ENCODE results near the gene ULK3.
A peak's percentile ranks its signal among the peaks of the same experiment; 100 is the strongest.

Gene ULK3

DNA sequence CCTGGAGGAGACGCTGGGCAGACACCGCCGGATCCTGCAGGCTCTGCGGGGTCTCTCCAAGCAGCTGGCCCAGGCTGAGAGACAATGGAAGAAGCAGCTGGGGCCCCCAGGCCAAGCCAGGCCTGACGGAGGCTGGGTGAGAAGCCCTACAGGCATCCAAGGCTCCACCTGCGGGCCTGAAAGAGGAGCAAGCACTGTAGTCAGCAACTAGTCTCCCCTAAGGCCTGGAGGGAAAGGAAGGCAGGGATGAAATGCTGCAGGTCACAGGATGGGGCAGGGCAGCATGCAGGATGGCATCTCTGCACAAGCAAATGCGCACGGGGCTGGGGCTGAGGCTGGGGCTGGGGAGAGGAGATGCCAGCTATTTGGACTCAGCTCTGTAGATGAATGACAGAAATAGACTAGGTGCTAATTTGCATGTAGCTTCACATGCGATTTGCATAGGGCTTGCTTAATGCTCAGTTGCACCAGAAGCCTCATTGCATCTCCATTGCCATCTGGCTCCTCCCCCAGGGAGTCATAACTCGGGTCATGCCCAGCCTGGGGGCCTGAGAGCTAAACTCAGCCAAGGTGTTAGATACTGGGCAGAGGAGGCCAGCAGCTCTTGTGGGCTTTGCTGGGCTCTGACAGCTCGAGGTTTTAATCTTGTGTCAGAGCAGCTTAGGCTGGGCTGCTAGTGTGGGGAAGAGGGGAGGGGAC, 21.7 kb downstream of the ULK3 start:
- no peak for DNase-seq

DNA sequence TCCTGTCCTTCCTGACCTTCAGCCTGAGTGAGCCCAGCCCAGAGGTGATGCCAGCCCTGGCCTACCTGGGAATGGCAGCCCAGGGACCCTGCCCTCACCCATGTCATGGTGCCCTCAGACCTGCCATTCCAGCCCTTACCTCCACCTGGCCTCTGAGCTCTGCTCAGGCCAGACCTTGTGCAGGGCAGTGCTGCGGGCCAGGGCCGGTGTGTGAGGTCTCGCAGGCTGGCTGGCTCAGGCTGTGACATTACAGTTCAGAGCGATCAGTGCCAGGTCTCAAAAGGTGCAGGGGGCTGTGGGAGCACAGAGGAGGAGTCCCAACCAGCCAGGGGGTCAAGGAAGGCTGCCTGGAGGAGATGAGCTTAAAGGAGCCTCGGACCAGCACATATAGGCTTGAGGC, 22.9 kb downstream of the ULK3 start:
- DNase-seq, result no peak

DNA sequence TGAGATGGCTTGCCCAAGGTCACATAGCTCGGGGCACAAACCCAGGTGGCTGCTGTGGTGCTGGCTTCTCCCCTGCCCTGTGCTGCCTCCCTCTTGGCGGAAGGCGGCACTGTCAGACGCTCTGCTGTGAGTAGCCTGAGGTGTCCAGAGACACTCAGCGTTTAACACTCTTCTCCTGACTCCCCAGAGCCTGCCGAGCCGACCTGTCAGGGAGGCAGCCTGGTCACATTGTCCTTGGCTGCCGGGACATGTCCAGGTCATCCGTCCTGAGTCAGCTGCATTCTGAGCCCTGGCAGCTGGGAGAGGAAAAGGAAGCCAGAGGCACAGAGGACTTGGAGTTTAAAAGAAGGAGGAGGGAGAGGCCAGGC, 25.6 kb downstream of the ULK3 start:
- no peak for DNase-seq

DNA sequence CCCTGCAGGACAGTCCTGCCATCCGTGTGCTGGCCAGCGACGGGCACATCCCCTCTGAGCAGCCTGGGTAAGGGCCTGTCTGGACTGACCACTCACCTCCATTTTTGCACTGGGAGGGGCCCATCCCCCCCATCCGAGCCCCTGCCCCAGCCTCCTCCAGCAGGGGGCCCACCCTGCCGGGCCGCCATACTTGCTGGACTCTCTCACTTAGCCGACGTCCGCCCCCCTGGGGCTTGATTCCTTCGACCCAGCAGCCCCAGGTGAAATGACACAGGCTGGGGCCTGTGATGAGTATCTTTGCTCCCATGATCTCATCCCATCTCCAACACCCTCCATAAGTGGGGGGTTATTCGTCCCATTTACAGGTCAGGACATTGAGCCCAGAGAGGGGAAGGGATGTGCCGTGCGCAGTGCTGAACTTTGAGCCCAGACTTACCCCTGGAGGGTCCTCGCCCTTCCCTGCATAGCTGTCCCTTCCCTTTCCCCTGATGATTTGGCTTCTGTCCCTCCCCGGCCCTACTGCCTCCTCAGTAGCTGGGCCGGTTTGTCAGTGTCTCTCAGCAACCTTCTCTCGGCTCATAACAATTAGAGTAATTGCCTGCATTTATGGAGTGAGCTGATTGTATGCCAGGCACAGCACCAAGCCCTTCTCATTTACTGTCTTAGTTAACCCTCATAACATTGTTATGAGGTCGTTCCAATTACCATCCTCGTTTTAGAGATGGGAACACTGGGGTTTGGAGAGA, 26.2 kb downstream of the ULK3 start:
- no peak for DNase-seq

DNA sequence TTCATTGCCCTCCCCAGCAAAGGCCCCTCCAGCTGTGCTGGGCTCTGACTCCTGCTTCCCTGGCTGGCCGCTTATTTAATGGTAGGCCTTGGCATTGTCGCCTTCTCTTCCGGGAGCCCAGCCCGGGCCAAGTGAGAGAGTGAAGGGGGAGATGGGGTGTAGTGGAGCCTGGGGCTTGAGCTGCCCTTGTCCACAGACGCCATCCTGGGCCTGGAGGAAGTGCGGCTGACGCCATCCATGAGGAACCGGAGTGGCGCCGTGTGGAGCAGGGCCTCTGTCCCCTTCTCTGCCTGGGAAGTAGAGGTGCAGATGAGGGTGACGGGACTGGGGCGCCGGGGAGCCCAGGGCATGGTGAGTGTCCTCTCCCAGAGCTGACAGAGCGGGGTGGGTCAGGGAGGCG, 27.0 kb downstream of the ULK3 start:
- no peak for DNase-seq

DNA sequence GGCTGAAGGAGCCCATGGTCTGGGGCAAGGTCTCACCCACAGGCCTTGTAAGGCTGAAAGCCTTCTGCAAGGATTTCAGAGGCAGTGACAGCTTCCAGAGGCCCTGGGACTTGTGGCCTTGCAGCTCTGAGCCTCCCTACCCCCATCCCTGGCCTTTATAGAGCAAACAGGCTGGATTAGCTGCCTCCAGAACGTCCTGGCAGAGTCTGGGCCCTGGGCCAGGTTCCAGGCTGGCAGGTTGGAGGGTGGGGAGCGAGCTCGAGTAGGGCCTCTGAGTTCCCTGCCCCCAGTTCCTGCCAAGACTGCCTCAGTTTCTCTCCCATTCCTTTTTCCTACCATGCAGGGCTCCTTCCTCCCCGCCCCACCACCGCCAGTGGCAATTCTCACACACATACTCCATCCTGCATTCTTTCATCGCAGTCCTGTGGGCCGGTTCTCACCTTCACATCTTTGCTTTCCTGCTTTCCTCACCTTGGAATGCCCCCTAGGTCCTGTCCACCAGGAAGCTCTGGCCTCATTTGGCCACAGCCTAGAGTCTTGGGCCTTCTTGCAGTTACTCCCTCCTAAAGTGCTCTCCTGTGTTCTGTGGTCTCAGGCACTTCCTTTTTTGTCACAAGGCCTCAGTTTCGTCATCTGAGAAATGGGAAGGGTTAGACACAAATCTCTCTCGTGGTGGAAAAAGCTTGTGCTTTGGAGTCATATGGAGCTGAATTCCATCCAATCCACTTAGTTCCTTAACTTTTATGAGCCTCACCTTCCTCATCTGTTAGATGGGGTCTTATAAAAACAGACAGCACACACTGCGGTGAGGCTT, 27.6 kb downstream of the ULK3 start:
- no peak for DNase-seq

DNA sequence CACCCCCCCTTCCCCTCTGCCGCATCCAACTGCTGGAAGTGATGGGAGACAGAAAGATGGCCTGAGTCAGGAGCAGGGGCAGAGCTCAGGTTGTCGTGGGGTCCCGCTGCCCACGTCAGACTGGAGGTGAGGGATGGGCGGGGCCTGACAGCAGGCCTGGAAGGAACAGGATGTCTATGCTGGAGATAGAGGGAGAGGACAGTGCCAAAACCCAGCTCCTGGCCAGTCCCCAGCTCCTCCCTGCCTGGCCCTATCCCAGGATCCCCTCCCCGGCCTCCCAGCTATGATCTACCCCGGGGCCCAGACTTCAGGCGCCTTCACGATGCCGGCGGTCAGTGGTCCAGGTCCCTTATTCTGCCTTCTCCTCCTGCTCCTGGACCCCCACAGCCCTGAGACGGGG, 30.4 kb downstream of the ULK3 start, which contains the start of gene LMAN1L:
LMAN1L (plus strand) TSS at position 303 of the 400 bp plus-strand sequence; CDS start at position 323, 20 bp downstream.
- DNase-seq, result no peak

DNA sequence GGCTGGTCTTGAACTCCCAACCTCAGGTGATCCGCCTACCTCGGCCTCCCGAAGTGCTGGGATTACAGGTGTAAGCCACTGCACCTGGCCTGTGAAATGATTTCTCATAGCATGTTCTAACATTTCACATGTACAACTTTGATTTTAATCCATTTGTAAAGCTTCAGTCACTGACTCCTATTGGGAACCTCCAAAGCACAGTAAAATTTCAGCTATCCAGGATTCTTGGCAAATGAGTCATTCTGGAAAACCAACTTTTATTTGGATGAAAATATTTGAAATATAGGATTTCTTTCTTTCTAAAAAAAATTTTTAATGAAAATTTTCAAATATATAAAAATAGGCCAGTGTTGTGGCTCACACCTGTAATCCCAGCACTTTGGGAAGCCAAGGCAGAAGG, 33.0 kb downstream of the ULK3 start:
- no peak for DNase-seq

DNA sequence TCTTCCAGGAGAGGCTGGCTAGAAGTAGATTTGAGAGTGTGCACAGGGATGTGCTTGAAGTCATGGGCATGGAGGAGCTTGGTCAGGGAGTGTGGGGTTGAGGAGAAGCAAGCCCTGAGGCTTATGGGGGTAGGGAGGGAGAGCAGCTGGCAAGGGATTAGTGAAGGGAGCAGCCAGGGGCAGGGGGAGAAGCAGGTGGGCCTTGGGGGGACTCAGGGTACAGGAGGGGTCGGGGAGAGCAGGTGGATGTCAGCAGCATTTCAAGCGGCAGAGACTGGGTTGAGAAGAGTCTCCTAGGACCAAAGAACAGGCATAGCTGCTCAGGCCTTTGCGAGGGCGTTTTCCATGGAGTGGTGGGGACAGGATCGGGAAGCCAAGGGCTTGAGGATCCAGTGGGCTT, 33.7 kb downstream of the ULK3 start:
- no peak for DNase-seq

DNA sequence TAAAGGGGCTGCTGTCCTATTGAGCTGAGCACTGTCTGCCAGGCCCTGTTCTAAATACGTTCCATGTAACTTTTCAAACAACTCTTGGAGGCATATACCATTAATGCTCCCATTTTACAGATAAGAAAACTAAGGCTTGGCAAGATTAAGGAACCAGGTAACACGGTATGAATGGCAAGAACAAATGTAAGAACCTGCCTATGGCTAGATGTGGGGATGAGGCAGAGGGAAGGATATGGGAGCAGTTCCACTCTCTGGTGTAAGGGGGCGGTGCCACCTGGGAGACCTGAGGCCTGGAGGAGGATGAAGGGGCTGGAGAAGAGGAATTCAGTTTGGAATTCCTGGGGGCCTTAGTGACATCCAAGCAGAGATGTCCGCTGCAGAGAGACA, 34.1 kb downstream of the ULK3 start:
- DNase-seq, result no peak

DNA sequence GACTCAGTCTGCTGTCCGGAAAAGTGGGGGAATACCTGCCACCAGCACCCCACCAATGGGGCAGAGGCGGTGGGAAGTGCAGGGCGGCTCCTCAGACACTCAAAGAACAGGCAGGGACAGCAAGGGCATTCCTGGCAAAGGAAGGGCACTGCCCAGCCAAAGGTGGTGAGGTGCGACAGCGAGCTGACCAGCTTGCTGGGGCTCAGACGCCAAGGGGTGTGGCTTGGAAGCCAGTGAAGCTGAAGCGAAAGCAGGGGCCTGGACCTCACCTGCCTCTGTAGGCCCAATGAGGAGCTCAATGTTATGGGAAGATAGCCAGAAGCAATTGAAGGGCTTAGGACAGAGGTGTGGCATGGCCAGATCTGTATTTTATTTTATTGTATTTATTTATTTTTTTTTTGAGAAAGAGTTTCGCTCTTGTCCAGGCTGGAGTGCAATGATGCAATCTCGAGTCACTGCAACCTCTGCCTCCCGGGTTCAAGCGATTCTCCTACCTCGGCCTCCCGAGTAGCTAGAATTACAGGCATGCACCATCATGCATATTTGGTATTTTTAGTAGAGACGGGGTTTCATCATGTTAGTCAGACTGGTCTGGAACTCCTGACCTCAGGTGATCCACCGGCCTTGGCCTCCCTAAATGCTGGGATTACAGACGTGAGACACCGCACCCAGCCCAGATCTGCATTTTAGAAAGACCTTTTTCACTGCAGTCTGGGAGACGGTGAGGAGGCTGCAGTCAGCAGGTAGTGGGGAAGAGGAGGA, 34.7 kb downstream of the ULK3 start:
- no peak for DNase-seq

DNA sequence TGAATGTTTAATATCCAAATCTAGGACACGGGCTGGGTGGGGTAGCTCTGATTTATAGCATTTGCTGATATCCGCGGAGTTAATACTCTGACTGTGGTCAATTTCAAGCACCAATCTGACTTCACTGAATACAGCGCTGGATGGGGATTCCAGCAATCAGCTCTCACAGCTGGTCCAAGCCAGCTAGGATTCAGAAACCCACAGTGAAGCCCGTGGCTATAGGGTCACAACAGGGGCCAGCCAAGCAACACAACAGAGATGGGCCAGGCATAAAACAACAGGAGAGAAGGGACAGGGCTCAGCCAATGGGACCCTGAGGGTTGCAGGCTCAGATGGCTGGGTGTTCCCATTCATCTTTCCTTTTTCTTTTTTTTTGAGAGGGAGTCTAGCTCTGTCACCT, 35.7 kb downstream of the ULK3 start:
- no peak for DNase-seq

DNA sequence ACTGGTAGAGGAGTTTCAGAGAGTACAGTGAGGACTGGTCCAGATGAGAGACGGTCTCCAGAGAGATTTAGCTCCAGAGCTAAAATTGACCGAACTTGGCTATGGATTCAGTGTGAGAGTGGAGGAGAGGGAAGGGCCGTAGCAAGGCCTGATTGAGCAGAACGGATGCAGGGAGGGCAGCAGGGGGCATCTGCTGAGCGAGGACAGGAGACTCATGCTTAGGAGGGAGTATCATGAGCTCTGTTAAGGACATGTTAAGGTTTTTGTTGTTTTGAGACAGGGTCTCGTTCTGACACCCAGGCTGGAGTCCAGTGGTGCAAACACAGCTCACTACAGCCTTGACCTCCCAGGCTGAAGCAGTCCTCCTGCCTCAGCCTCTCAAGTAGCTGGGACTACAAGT, 38.0 kb downstream of the ULK3 start:
- DNase-seq, result no peak

DNA sequence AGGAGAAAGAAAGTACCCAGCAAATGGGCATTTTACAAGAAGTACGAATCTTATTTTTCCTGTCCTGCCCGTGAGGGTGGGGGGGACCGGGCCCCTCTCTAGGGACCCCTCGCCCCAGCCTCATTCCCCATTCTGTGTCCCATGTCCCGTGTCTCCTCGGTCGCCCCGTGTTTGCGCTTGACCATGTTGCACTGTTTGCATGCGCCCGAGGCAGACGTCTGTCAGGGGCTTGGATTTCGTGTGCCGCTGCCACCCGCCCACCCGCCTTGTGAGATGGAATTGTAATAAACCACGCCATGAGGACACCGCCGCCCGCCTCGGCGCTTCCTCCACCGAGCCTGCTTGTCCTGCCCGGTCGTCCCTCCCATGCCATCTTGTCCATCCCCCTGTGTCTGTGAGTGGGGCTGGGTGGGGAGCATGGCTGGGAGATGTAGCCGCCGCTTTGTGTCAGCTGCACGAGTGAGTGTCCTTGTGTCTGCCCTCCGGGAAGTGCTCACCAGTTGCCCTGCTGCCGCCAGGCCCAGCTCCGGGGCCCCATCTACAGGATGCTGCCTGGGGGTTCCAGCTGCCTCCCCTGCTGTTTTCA, 40.0 kb downstream of the ULK3 start:
- DNase-seq, result no peak

DNA sequence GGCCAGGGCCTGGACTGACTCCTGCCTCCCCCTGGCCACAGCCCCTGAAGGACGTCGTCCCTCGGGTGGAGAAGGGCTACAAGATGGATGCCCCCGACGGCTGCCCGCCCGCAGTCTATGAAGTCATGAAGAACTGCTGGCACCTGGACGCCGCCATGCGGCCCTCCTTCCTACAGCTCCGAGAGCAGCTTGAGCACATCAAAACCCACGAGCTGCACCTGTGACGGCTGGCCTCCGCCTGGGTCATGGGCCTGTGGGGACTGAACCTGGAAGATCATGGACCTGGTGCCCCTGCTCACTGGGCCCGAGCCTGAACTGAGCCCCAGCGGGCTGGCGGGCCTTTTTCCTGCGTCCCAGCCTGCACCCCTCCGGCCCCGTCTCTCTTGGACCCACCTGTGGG, 40.7 kb downstream of the ULK3 start:
- no peak for DNase-seq

DNA sequence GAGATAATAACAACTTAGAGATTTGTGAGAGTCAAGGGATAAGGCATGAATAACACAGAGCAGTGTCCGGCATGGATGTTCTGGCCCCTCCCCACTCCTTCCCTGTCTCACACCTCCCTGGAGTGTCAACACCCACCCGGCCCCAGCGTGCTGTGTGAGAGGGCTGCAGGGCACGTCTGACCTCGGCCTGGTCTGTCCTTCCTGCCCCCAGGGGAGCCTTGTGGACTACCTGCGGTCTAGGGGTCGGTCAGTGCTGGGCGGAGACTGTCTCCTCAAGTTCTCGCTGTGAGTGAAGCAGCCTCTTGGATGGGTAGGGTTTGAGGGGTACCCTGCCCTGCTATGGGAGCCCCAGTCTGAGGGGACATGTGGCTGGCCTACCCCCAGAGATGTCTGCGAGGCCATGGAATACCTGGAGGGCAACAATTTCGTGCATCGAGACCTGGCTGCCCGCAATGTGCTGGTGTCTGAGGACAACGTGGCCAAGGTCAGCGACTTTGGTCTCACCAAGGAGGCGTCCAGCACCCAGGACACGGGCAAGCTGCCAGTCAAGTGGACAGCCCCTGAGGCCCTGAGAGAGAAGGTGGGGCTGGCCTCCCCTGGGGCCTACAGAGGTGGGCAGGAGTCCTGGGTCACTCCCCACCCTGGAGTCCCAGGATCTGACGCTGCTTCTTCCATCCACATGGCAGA, 41.5 kb downstream of the ULK3 start:
- DNase-seq, result no peak

DNA sequence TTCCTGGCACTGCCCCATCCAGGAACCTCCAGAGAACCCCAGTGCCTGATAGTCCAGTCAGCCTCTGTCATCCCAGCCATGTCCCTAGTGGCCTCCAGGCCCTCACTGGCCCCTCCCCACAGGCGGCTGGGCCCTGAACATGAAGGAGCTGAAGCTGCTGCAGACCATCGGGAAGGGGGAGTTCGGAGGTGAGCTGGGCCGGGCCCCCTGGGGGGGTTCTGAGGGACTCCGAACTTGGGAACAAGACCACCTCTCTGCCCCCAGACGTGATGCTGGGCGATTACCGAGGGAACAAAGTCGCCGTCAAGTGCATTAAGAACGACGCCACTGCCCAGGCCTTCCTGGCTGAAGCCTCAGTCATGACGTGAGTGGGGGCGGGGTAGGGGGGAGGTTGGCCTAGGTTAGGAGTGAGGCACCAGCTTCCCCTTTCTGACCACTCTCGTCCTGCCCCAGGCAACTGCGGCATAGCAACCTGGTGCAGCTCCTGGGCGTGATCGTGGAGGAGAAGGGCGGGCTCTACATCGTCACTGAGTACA, 42.3 kb downstream of the ULK3 start:
- no peak for DNase-seq

DNA sequence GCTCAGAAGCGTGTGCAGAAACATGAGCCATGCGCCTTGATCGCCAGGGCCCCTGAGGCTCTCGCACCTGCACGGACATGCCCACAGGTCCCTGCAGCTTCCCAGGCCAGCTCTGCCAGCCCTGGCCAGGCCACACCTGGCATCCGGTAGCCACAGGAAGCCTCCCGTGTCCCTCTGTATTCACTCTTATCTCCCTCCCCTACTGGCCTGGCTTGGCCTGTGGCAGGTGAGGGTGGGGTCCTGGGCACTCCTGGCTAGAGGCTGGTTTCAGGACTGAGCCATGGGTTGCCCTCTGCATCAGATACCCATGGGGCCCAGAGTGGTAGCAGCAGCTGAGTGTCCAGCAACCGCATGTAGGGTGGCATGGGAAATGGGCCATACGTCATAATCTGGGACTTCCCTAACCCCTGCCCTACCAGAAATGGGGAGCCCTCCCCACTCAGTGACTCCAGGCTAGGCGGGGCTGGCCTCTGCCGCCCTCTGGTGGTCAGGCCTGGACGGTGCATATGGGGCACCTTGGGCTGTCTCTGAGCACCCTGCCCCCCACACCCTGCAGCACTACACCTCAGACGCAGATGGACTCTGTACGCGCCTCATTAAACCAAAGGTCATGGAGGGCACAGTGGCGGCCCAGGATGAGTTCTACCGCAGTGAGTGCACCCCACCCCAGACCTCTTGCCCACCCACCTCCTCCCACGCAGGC, 42.9 kb downstream of the ULK3 start:
- peak; percentile 92 for DNase-seq

DNA sequence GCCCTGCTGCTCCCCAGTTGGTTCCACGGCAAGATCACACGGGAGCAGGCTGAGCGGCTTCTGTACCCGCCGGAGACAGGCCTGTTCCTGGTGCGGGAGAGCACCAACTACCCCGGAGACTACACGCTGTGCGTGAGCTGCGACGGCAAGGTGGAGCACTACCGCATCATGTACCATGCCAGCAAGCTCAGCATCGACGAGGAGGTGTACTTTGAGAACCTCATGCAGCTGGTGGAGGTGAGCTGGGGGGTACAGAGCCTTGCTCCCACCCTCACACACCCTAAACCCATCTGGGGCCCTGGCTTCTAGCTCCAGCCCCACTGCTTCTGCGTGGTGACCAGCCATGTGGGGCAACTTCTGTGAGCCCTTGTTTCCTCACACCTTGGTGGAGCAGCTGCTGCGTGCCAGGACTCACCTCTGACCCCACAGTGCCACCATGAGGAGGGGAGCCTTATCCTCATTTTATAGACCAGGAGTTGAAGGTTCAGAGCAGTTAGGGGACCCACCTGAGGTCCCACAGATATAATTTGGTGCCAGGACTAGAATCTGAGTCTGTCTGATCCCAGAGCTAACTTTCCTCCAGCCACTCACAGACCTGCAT, 43.6 kb downstream of the ULK3 start:
- no peak for DNase-seq

DNA sequence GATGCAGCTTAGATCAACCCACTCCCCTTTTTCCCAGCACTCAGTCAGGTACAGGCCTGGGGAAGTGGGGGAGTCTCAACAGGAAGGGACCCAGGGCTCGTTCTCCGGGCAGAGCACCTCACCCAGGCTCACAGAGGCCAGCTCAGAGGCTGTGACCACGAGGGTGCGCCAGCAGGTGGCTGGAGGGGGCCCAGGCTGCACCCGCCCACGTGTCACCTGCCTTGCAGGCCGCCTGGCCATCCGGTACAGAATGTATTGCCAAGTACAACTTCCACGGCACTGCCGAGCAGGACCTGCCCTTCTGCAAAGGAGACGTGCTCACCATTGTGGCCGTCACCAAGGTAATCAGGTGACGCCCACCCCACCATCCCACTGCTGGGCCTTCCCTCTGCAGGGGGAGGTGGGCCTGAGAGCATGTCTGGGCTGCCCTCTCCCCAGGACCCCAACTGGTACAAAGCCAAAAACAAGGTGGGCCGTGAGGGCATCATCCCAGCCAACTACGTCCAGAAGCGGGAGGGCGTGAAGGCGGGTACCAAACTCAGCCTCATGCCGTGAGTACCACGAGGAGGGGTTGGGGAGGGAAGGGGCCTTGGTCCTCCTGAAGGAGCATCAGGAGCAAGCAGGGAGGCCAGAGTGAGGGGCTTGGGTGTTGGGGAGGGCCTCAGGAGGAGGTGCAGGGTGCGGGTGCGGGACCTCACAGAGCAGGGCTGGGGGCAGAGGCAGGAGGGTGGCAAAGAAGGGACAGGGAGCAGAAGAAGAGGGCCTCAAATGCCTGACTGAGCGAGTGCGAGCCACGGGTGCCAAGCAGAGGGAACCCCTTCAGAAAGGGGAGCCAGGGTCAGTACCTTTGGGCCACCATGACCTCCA, 44.3 kb downstream of the ULK3 start:
- no peak for DNase-seq
